GM21526 (cell line): ENCODE results near the gene CALML3.

Experiments used
- ATAC-seq: cut with Tn5 transposase; IDR thresholded peaks from one replicate; pipeline ENCODE4 v1.9.1; 2021; ENCODE audit warnings: moderate library complexity; ENCODE audit not compliant: unreplicated experiment, low FRiP score

CALML3 gene

GRCh38 chr10:5490698-5491464, 33.9 kb upstream of the CALML3 start:
- ATAC-seq = no peak

- no peak for ATAC-seq
These were observed 33.3 kb upstream of the CALML3 start for GRCh38 chr10:5491477-5491876.

DNA sequence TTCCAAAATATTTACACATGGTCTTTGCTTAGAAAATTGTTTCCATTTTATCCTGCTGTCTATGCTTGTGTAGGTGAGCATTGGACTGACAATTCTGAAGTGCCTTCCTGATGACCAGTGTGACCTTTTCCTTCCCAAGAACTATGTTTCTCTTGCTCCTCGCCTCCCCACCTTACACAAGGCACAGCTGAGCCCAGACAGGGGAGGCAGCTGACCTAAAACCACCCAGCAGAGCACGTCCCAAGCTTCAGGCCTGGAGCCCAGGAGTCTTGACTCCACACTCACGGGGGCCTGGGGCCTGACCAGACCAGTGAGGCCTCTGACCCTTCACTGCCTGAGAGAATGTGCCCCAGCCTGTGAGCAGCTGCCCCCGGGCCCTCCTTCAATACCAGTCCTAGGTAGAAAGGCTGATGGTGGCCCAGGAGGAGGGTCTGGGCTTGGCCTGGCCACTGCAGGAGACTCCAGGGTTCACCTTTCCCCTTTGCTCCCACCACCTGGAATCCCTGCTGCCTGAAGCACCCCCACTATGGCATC, 32.4 kb upstream of the CALML3 start:
- ATAC-seq = no peak

- no peak for ATAC-seq
These were observed 31.7 kb upstream of the CALML3 start for GRCh38 chr10:5492929-5493576.

DNA sequence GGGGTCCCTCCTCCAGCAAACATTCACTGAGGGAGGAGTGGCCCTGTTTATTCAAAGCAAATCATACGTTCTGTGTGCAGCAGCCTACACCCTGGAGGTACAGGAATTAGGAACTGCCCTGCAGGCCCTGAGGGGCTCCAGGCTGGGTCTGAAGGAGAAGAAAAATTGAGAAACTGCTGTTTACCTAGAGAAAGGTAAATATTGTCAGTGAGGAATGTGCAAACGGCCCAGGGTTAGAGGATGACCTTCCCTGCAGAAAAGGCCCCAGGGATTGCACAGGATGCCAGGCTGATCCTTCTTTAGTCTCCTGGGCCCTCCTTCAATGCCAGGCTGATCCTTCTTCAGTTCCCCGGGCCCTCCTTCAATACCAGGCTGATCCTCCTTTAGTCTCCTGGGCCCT, 31.1 kb upstream of the CALML3 start:
- ATAC-seq = no peak

DNA sequence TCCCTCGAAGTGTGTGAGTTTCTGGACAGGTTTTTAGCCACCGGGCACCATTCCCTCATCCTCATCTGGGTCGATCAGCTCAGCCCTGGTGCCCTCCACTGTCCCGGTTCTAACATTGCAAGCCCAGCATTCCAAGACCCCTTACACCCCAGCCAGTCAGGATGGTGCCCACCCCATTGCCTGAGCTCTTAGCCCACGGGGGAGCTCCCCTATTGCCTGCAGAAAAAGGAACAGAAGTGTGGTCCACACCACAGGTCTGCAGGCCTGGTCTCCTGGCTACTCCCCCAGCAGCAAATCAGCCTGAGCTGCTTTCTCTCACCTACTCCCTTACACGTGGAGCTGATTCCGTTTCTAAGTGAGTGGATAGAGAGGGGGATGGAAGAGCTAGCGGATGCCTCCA, 30.1 kb upstream of the CALML3 start:
- ATAC-seq = no peak

GRCh38 chr10:5496261-5497250, 28.2 kb upstream of the CALML3 start:
- no peak for ATAC-seq

DNA sequence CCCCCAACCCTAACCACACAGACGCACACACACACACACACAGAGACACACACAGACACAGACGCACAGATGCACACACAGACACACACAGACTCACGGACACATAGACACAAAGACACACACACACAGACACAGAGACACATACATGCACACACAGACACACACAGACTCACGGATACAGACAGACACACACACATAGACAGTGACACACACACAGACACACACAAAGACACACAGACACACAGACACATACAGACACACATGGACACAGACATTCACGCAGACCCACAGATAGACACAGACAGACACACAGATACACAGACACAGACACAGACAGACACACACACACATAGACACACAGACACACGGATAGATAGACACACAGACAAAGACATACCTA, 27.5 kb upstream of the CALML3 start:
- ATAC-seq = no peak

- no peak for ATAC-seq
These were observed 26.6 kb upstream of the CALML3 start for GRCh38 chr10:5497948-5498730.

DNA sequence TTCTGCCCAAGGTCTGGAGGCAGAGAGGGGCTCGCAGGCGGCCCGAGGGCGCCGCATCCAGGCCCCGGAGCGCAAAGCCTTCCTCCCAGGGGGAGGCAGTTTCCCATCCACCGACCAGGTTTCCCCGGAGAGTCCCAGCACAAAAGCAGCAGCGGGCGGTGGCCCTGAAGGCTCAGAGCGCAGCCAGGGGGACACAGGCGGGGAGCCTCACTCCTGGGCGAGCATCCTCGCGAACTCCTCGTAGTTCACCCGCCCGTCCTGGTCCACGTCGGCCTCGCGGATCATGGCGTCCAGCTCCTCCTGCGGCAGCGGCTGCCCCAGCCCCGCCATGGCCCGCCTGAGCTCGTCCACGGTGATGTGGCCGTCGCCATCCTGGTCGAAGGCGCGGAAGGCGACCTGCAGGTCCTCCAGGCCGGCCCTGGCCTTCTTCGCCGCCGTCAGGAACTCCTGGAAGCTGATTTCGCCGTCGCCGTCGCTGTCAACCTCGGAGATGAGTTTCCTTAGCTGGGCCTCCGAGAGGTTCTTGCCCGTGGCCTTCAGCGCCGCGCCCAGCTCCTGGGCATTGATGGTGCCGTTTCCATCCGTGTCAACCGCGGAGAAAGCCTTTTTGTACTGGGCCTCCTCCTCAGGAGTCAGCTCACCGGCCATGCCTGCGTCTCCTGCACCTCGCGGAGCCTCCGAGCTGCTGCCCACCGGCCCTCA, 25.8 kb upstream of the CALML3 start:
- ATAC-seq = no peak

- ATAC-seq = no peak
These were observed 25.1 kb upstream of the CALML3 start, which contains the start of gene CALML5 for GRCh38 chr10:5499493-5500140. Gene CALML5 (minus strand): TSS chr10:5499570. CDS start chr10:5499438, 132 bp downstream.

DNA sequence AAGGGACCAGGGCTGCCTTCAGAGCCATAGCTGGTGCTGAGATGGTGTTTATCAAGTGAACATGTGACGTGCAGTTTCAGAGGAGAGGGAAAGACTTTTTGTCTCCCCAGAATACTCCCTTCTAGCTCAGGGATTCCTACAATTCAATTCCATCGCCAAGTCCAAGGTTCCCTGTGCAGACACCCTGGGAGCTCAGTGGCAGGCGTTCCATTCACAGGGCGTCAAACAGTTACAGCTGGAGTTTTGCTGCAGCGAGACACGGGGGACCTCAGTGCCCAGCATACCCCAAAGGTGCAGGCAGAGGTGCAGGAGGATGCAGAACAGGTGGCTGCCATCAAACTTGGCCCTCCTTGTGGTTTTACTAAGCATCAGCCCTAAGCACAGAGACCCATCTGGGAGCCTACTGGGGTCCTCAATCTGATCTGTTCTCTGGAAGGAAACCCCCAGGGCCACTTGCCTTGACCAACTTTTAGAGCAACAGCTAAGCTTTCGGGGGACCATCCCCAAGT, 24.5 kb upstream of the CALML3 start:
- ATAC-seq = no peak

- no peak for ATAC-seq
These were observed 23.9 kb upstream of the CALML3 start for GRCh38 chr10:5500910-5501309.

DNA sequence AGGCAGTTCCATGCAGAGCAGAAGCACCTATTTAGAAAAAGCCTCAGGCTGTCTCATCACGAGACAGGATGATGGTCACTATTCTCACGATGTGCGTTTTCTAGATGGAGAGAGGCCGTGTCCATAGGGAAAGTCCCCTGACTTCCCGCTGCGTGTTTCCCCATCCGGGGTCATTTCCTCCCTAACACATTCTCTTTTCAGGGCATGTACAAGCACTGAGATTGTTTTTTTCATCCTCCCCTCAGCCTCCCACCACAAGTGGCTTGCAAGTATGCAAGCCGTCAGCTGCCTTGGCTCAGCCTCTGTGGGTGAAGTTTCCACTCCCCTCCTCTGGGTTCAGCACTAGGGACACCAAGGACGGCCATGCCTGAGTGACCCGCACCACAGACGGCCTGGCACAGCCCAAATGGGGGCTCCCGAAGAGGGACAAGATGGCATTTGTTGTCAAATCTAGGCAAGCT, 22.7 kb upstream of the CALML3 start:
- ATAC-seq = no peak

GRCh38 chr10:5502571-5503476, 21.9 kb upstream of the CALML3 start:
- ATAC-seq = no peak

GRCh38 chr10:5503477-5503835, 21.3 kb upstream of the CALML3 start:
- no peak for ATAC-seq
